ENCODE measurements around the gene BUB3. TPM values are rescaled to one million over a fixed set of nuclear protein-coding genes. Genes with fewer than 3 reads are reported as not detected.

Gene BUB3
- total and polyA plus RNA-seq, 2 of the 8 experiments (the other 6 are each of a cell fraction or from before 2014, with no cell fraction given), result 183 to 207 TPM

- TF ChIP-seq JUND (IDR thresholded peaks at IDR 0.05; ENCODE audit: low read length) (no peak), HDAC6 (IDR thresholded peaks at IDR 0.05; ENCODE audit: low read depth, low read length) (no peak)
Observed at GRCh38 chr10:123134915-123135414, 19.2 kb upstream of the BUB3 start (continued).

All from H1 (cell line).